T-helper 2 cell treated with Interferon-gamma antibody and Interleukin-4, amounts not matched to agents 5 μg/mL and 100 μg/mL, for 36 hours (primary cell): ENCODE results near the gene FOXS1.

Source experiments
- DNase-seq: peaks from one replicate; pipeline ENCODE4 v3.0.0; 2021; ENCODE audit warnings: low spot score
- H3K27ac Mint-ChIP-seq: one replicate; pipeline ENCODE4 v1.8.0; 2021; ENCODE audit warnings: mild to moderate bottlenecking, mixed read lengths
- H3K27me3 Mint-ChIP-seq: one replicate; pipeline ENCODE4 v1.8.0; 2021; ENCODE audit warnings: low read depth, mixed read lengths
- H3K36me3 Mint-ChIP-seq: one replicate; pipeline ENCODE4 v1.8.0; 2021; ENCODE audit warnings: low read depth, mixed read lengths
- H3K4me1 Mint-ChIP-seq: one replicate; pipeline ENCODE4 v1.8.0; 2021; ENCODE audit warnings: low read depth, mixed read lengths
- H3K4me3 Mint-ChIP-seq: one replicate; pipeline ENCODE4 v1.8.0; 2022; ENCODE audit warnings: mild to moderate bottlenecking, moderate library complexity, mixed read lengths
- H3K9me3 Mint-ChIP-seq: one replicate; pipeline ENCODE4 v1.8.0; 2021; ENCODE audit warnings: mixed read lengths

The FOXS1 gene

GRCh38 chr20:31839782-31840487 lies 5.5 kb downstream of the FOXS1 start:
- no peaks in the 10 kb centered on the region for H3K27me3 Mint-ChIP-seq
- no peak overlapping the region for H3K4me3 Mint-ChIP-seq
- no peak for DNase-seq
- peaks cover 14% of the 10 kb centered on the region for H3K4me1 Mint-ChIP-seq
- no peaks in the 10 kb centered on the region for H3K9me3 Mint-ChIP-seq
- no peaks in the 10 kb centered on the region for H3K36me3 Mint-ChIP-seq
- no peak overlapping the region for H3K27ac Mint-ChIP-seq

GRCh38 chr20:31838646-31839292 lies 6.6 kb downstream of the FOXS1 start:
- H3K36me3 Mint-ChIP-seq, result no peaks in the 10 kb centered on the region
- no peaks in the 10 kb centered on the region for H3K27me3 Mint-ChIP-seq
- no peak overlapping the region for H3K4me3 Mint-ChIP-seq
- H3K4me1 Mint-ChIP-seq, result peaks cover 15% of the 10 kb centered on the region
- no peak overlapping the region for H3K27ac Mint-ChIP-seq
- no peak for DNase-seq
- no peaks in the 10 kb centered on the region for H3K9me3 Mint-ChIP-seq

GRCh38 chr20:31837896-31838397 lies 7.5 kb downstream of the FOXS1 start:
- H3K4me3 Mint-ChIP-seq, result no peak overlapping the region
- H3K27ac Mint-ChIP-seq, result no peak overlapping the region
- peaks cover 15% of the 10 kb centered on the region for H3K4me1 Mint-ChIP-seq
- no peak for DNase-seq
- H3K27me3 Mint-ChIP-seq, result no peaks in the 10 kb centered on the region
- no peaks in the 10 kb centered on the region for H3K9me3 Mint-ChIP-seq
- no peaks in the 10 kb centered on the region for H3K36me3 Mint-ChIP-seq

- Mint-ChIP-seq H3K27me3 (no peaks in the 10 kb centered on the region), H3K4me3 (no peak overlapping the region), H3K4me1 (peaks cover 15% of the 10 kb centered on the region), H3K36me3 (no peaks in the 10 kb centered on the region), H3K9me3 (no peaks in the 10 kb centered on the region), H3K27ac (no peak overlapping the region)
- no peak for DNase-seq
Measured at GRCh38 chr20:31836853-31837608, 8.4 kb downstream of the FOXS1 start.

GRCh38 chr20:31835977-31836852 lies 9.2 kb downstream of the FOXS1 start:
- Mint-ChIP-seq H3K27ac (no peak overlapping the region), H3K9me3 (no peaks in the 10 kb centered on the region), H3K36me3 (no peaks in the 10 kb centered on the region), H3K4me3 (peak overlapping the region; percentile 24), H3K27me3 (no peaks in the 10 kb centered on the region), H3K4me1 (peaks cover 15% of the 10 kb centered on the region)
- DNase-seq, result peak; percentile 40

GRCh38 chr20:31835554-31835953 lies 9.8 kb downstream of the FOXS1 start:
- Mint-ChIP-seq H3K9me3 (no peaks in the 10 kb centered on the region), H3K27me3 (no peaks in the 10 kb centered on the region), H3K4me1 (peaks cover 15% of the 10 kb centered on the region), H3K36me3 (no peaks in the 10 kb centered on the region), H3K27ac (no peak overlapping the region), H3K4me3 (no peak overlapping the region)
- DNase-seq, result no peak

- H3K4me3 Mint-ChIP-seq, result no peak overlapping the region
- H3K27me3 Mint-ChIP-seq, result no peaks in the 10 kb centered on the region
- no peaks in the 10 kb centered on the region for H3K9me3 Mint-ChIP-seq
- H3K4me1 Mint-ChIP-seq, result peaks cover 15% of the 10 kb centered on the region
- no peak for DNase-seq
- H3K36me3 Mint-ChIP-seq, result no peaks in the 10 kb centered on the region
- no peak overlapping the region for H3K27ac Mint-ChIP-seq
Measured at GRCh38 chr20:31833931-31834521, 11.4 kb downstream of the FOXS1 start.

GRCh38 chr20:31833130-31833930 lies 12.1 kb downstream of the FOXS1 start:
- H3K27me3 Mint-ChIP-seq, result no peaks in the 10 kb centered on the region
- no peaks in the 10 kb centered on the region for H3K9me3 Mint-ChIP-seq
- H3K36me3 Mint-ChIP-seq, result no peaks in the 10 kb centered on the region
- peak; percentile 29 for DNase-seq
- no peak overlapping the region for H3K4me3 Mint-ChIP-seq
- no peak overlapping the region for H3K27ac Mint-ChIP-seq
- peaks cover 15% of the 10 kb centered on the region for H3K4me1 Mint-ChIP-seq

- H3K4me1 Mint-ChIP-seq, result peaks cover 15% of the 10 kb centered on the region
Measured at GRCh38 chr20:31831771-31832306, 13.6 kb downstream of the FOXS1 start.

GRCh38 chr20:31831211-31831610 lies 14.2 kb downstream of the FOXS1 start:
- Mint-ChIP-seq H3K9me3 (no peaks in the 10 kb centered on the region), H3K27ac (no peak overlapping the region), H3K4me1 (peaks cover 11% of the 10 kb centered on the region), H3K27me3 (no peaks in the 10 kb centered on the region), H3K36me3 (no peaks in the 10 kb centered on the region), H3K4me3 (no peak overlapping the region)
- no peak for DNase-seq

More at GRCh38 chr20:31831771-31832306, 13.6 kb downstream of the FOXS1 start:
- no peaks in the 10 kb centered on the region for H3K9me3 Mint-ChIP-seq
- H3K4me3 Mint-ChIP-seq, result no peak overlapping the region
- DNase-seq, result no peak
- no peaks in the 10 kb centered on the region for H3K36me3 Mint-ChIP-seq
- no peaks in the 10 kb centered on the region for H3K27me3 Mint-ChIP-seq
- no peak overlapping the region for H3K27ac Mint-ChIP-seq

GRCh38 chr20:31830406-31830981 lies 14.9 kb downstream of the FOXS1 start:
- H3K9me3 Mint-ChIP-seq, result no peaks in the 10 kb centered on the region
- no peaks in the 10 kb centered on the region for H3K36me3 Mint-ChIP-seq
- H3K27ac Mint-ChIP-seq, result no peak overlapping the region
- no peaks in the 10 kb centered on the region for H3K27me3 Mint-ChIP-seq
- DNase-seq, result no peak
- peaks cover 4% of the 10 kb centered on the region for H3K4me1 Mint-ChIP-seq
- no peak overlapping the region for H3K4me3 Mint-ChIP-seq

GRCh38 chr20:31829731-31830130 lies 15.7 kb downstream of the FOXS1 start:
- Mint-ChIP-seq H3K36me3 (no peaks in the 10 kb centered on the region), H3K4me1 (no peaks in the 10 kb centered on the region), H3K27ac (no peak overlapping the region), H3K27me3 (no peaks in the 10 kb centered on the region), H3K9me3 (no peaks in the 10 kb centered on the region), H3K4me3 (no peak overlapping the region)
- DNase-seq, result no peak
